Kidney (tissue), 14 donors: ENCODE measurements around the gene RANBP1. TPM values are rescaled to one million over a fixed set of nuclear protein-coding genes. Genes with fewer than 3 reads are reported as not detected.
A peak's percentile ranks its signal among the peaks of the same experiment; 100 is the strongest.

Experiments
- DNase-seq, 5 donors: peaks; one replicate each; pipeline ENCODE4 v3.0.0-alpha.2; 2013 to 2020
- FAIRE-seq: peaks from 2 replicates; lab custom pipeline; 2012; peaks lifted over from hg19 to GRCh38; lab: Jason Lieb, UNC
- H3K27ac ChIP-seq, 2 donors: one replicate each; pipeline ENCODE4 v1.7.0; 2013; ENCODE audit warnings: low read depth in 2 of 2, low read length in 2 of 2, inconsistent platforms in 1 of 2
- H3K27me3 ChIP-seq: one replicate; pipeline ENCODE4 v1.7.1; 2013; ENCODE audit warnings: low read length, inconsistent platforms; ENCODE audit not compliant: control insufficient read depth, insufficient read depth
- H3K36me3 ChIP-seq, 3 donors: one replicate each; pipeline versions ENCODE4 v1.7.0 to v1.7.1; 2013; ENCODE audit warnings: low read length in 3 of 3, control low read depth in 1 of 3, inconsistent platforms in 1 of 3; ENCODE audit not compliant: insufficient read depth in 3 of 3, control insufficient read depth in 2 of 3
- H3K4me1 ChIP-seq, 3 donors: one replicate each; pipeline versions ENCODE4 v1.7.0 to v1.7.1; 2013; ENCODE audit warnings: low read length in 3 of 3, inconsistent platforms in 1 of 3, low read depth in 1 of 3; ENCODE audit not compliant: control insufficient read depth in 2 of 3, insufficient read depth in 2 of 3
- H3K4me3 ChIP-seq, 3 donors: one replicate each; pipeline versions ENCODE4 v1.7.0 to v1.8.1; 2013; ENCODE audit warnings: low read length in 3 of 3, control low read depth in 1 of 3, inconsistent platforms in 1 of 3
- H3K9ac ChIP-seq, 3 donors: one replicate each; pipeline versions ENCODE4 v1.7.0 to v1.7.1; 2013; ENCODE audit warnings: low read length in 3 of 3, control low read depth in 1 of 3, inconsistent platforms in 1 of 3
- H3K9me3 ChIP-seq, 3 donors: one replicate each; pipeline versions ENCODE4 v1.7.0 to v1.7.1; 2013; ENCODE audit warnings: low read length in 3 of 3, control low read depth in 1 of 3, inconsistent platforms in 1 of 3; ENCODE audit not compliant: control insufficient read depth in 2 of 3, insufficient read depth in 1 of 3
- CTCF ChIP-seq: IDR thresholded peaks from 3 replicates; pipeline ENCODE4 v1.5.1; 2012; ENCODE audit warnings: mild to moderate bottlenecking, moderate library complexity, borderline replicate concordance; ENCODE audit not compliant: insufficient read depth; ENCODE audit errors: extremely low read depth
- intact Hi-C: fragments of 100-400 bp; cut with DNase I; formaldehyde crosslinking; loops from one replicate; pipeline ENCODE4 v1.11.1; 2022
- polyA plus RNA-seq: library from polyadenylated mRNA; stranded (reverse); fragments of 350-450 nt; fragmentation: Illumina TruSeq; extraction: RNeasy Lipid Tissue Mini Kit (QIAGEN cat#74804); gene quantifications from one replicate; pipeline ENCODE4 v1.2.3, GENCODE V29; 2014; ENCODE audit warnings: low read depth, low replicate concordance; ENCODE audit not compliant: insufficient read depth
- total RNA-seq: library from RNA; stranded (reverse); fragmentation: NEBNext Ultra II Directional; extraction: Animal tissue kit (Norgen Biotek cat#: 25700); gene quantifications from one replicate; pipeline ENCODE4 v1.2.1, GENCODE V29; 2021
- donor health status: control.
- donor health status: control.
- donor health status: control.
- donor health status: control.
- donor health status: control.
- donor health status: DM: yes; HTN: yes; CAD: no.
- donor health status: Normal renal cell carcinoma (clear cell type).

Gene RANBP1
- total and polyA plus RNA-seq, 2 donors from 2014 or later, result 67.2 to 80.5 TPM

- Histone ChIP-seq H3K9ac (no peak overlapping the region), H3K9me3 (no peaks in the 10 kb centered on the region), H3K36me3 (peaks cover 2 to 56% (median 44%) of the 10 kb centered on the region in 3 donors), H3K27ac (no peak overlapping the region), H3K27me3 (no peaks in the 10 kb centered on the region), H3K4me3 (no peak overlapping the region), H3K4me1 (peaks cover 0 to 7% (median 0%) of the 10 kb centered on the region in 3 donors)
- TF ChIP-seq CTCF, result no peak
- no peak for FAIRE-seq
- peak in 1 of 5 donors; percentile 52 for DNase-seq
- intact Hi-C loops, result no loop called here
Observed at GRCh38 chr22:20107471-20107901, 8.4 kb upstream of the RANBP1 start.

GRCh38 chr22:20107951-20108756, 7.8 kb upstream of the RANBP1 start:
- Histone ChIP-seq H3K4me1 (peaks cover 0 to 7% (median 0%) of the 10 kb centered on the region in 3 donors), H3K27ac (no peak overlapping the region), H3K9ac (no peak overlapping the region), H3K36me3 (peaks cover 2 to 60% (median 44%) of the 10 kb centered on the region in 3 donors), H3K4me3 (no peak overlapping the region), H3K27me3 (no peaks in the 10 kb centered on the region), H3K9me3 (no peaks in the 10 kb centered on the region)
- no peak for FAIRE-seq
- DNase-seq, result peak in 1 of 5 donors; percentile 53
- no peak for TF ChIP-seq CTCF
- intact Hi-C loops, result no loop called here

GRCh38 chr22:20108757-20109230, 7.1 kb upstream of the RANBP1 start:
- no peak for TF ChIP-seq CTCF
- no peak overlapping the region for H3K9ac ChIP-seq
- no peak overlapping the region for H3K27ac ChIP-seq
- peaks cover 0 to 7% (median 0%) of the 10 kb centered on the region in 3 donors for H3K4me1 ChIP-seq
- intact Hi-C loops, result no loop called here
- no peaks in the 10 kb centered on the region for H3K9me3 ChIP-seq
- H3K36me3 ChIP-seq, result peaks cover under 1 to 58% (median 41%) of the 10 kb centered on the region in 3 donors
- FAIRE-seq (no peak), DNase-seq (no peak)
- no peaks in the 10 kb centered on the region for H3K27me3 ChIP-seq
- H3K4me3 ChIP-seq, result no peak overlapping the region
